ENCODE measurements around the gene GNA12. TPM values are rescaled to one million over a fixed set of nuclear protein-coding genes. Genes with fewer than 3 reads are reported as not detected.
A peak's percentile ranks its signal among the peaks of the same experiment; 100 is the strongest.

GNA12 gene, protein sequence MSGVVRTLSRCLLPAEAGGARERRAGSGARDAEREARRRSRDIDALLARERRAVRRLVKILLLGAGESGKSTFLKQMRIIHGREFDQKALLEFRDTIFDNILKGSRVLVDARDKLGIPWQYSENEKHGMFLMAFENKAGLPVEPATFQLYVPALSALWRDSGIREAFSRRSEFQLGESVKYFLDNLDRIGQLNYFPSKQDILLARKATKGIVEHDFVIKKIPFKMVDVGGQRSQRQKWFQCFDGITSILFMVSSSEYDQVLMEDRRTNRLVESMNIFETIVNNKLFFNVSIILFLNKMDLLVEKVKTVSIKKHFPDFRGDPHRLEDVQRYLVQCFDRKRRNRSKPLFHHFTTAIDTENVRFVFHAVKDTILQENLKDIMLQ
- polyA plus RNA-seq (2012; ENCODE audit: low read depth, missing spikeins): 17.9 TPM

DNA sequence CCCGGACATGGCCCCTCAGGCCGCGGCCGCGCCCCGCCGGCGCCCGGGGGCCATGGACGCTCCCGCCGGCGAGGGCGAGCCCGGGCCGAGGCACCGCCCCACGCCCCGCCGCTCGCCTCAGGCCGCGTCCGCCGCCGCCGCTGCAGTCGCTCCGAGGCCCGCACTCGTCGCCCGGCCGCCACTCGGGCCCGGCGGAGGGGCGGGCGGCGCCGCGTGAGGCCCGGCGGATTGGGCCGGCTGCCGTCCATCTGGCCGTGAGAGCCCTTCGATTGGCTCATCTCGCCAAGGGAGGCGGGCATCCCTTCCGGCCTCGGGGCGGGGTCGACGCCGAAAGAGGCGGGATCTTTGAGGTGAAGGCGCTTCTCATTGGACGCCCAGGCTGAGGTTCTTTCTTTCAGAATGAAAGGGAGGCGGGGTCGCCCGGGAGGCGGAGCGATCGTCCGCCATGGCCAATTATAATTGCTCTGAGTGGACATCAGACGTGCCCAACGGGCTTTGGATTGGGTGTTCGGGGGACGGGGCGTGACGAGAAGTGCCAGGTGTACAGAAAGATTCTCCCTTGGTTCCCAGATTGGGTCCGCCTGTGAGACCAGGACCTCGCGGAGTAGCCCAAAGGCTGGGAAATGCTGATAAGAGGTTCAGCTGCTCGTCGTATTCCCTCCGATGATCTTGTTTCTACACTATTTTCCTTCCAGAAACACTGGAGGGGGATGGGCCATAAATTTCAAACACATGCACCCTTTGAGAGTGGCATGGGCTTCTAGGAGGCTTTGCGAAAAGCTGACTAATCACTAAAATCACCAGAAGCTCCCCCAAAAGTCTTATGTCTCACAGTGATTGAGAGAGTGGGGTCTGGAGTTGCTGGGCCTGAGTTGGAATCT is at the start of gene GNA12:
Gene GNA12 (minus strand): TSS at position 156 of the 881 bp plus-strand sequence. CDS start 147 bp downstream, at position 9.
- DNase-seq (ENCODE audit: insufficient read length, low spot score) (peak; percentile 98), FAIRE-seq (peak; percentile 95)
- TF ChIP-seq PAX5 (IDR thresholded peaks at IDR 0.05; ENCODE audit: insufficient read depth, low read length, severe bottlenecking): no peak
- TF ChIP-seq POLR2A (IDR thresholded peaks at IDR 0.05; ENCODE audit: low read depth, low read length): no peak
- TF ChIP-seq POLR2AphosphoS5 (IDR thresholded peaks at IDR 0.05; ENCODE audit: low read depth, low read length): no peak
- no peak for TF ChIP-seq TAF1 (IDR thresholded peaks at IDR 0.05; ENCODE audit: low read depth, low read length)
- TF ChIP-seq SPI1 (IDR thresholded peaks at IDR 0.05; ENCODE audit: low read depth, low read length): no peak
- no peak for TF ChIP-seq POU2F2 (IDR thresholded peaks at IDR 0.05; ENCODE audit: low read depth, low read length)

- DNase-seq (ENCODE audit: insufficient read length, low spot score): no peak
- no peak for TF ChIP-seq POLR2A (IDR thresholded peaks at IDR 0.05; ENCODE audit: low read depth, low read length)
- no peak for TF ChIP-seq TAF1 (IDR thresholded peaks at IDR 0.05; ENCODE audit: low read depth, low read length)
- TF ChIP-seq SPI1 (IDR thresholded peaks at IDR 0.05; ENCODE audit: low read depth, low read length): no peak
- TF ChIP-seq POLR2AphosphoS5 (IDR thresholded peaks at IDR 0.05; ENCODE audit: low read depth, low read length): no peak
- TF ChIP-seq POU2F2 (IDR thresholded peaks at IDR 0.05; ENCODE audit: low read depth, low read length): no peak
- no peak for TF ChIP-seq PAX5 (IDR thresholded peaks at IDR 0.05; ENCODE audit: insufficient read depth, low read length, severe bottlenecking)
- FAIRE-seq: peak; percentile 81
Observed at GRCh38 chr7:2893411-2893861, 49.3 kb upstream of the GNA12 start.

GRCh38 chr7:2892549-2892948 is 48.4 kb upstream of the GNA12 start:
- FAIRE-seq (peak; percentile 28), DNase-seq (ENCODE audit: insufficient read length, low spot score) (no peak)
- TF ChIP-seq POLR2A (IDR thresholded peaks at IDR 0.05; ENCODE audit: low read depth, low read length) (no peak), PAX5 (IDR thresholded peaks at IDR 0.05; ENCODE audit: insufficient read depth, low read length, severe bottlenecking) (no peak), TAF1 (IDR thresholded peaks at IDR 0.05; ENCODE audit: low read depth, low read length) (no peak), POU2F2 (IDR thresholded peaks at IDR 0.05; ENCODE audit: low read depth, low read length) (no peak), POLR2AphosphoS5 (IDR thresholded peaks at IDR 0.05; ENCODE audit: low read depth, low read length) (no peak), SPI1 (IDR thresholded peaks at IDR 0.05; ENCODE audit: low read depth, low read length) (no peak)

GRCh38 chr7:2887816-2888215 is 43.7 kb upstream of the GNA12 start:
- no peak for FAIRE-seq
- no peak for DNase-seq (ENCODE audit: insufficient read length, low spot score)
- TF ChIP-seq POLR2AphosphoS5 (IDR thresholded peaks at IDR 0.05; ENCODE audit: low read depth, low read length): no peak
- no peak for TF ChIP-seq TAF1 (IDR thresholded peaks at IDR 0.05; ENCODE audit: low read depth, low read length)
- no peak for TF ChIP-seq POU2F2 (IDR thresholded peaks at IDR 0.05; ENCODE audit: low read depth, low read length)
- TF ChIP-seq PAX5 (IDR thresholded peaks at IDR 0.05; ENCODE audit: insufficient read depth, low read length, severe bottlenecking): no peak
- no peak for TF ChIP-seq SPI1 (IDR thresholded peaks at IDR 0.05; ENCODE audit: low read depth, low read length)
- TF ChIP-seq POLR2A (IDR thresholded peaks at IDR 0.05; ENCODE audit: low read depth, low read length): no peak

- peak; percentile 94 for FAIRE-seq
- peak; percentile 68 for DNase-seq (ENCODE audit: insufficient read length, low spot score)
- TF ChIP-seq POU2F2 (IDR thresholded peaks at IDR 0.05; ENCODE audit: low read depth, low read length): no peak
- no peak for TF ChIP-seq POLR2AphosphoS5 (IDR thresholded peaks at IDR 0.05; ENCODE audit: low read depth, low read length)
- TF ChIP-seq PAX5 (IDR thresholded peaks at IDR 0.05; ENCODE audit: insufficient read depth, low read length, severe bottlenecking): no peak
- TF ChIP-seq TAF1 (IDR thresholded peaks at IDR 0.05; ENCODE audit: low read depth, low read length): no peak
Observed at GRCh38 chr7:2886900-2887299, 42.8 kb upstream of the GNA12 start.

DNA sequence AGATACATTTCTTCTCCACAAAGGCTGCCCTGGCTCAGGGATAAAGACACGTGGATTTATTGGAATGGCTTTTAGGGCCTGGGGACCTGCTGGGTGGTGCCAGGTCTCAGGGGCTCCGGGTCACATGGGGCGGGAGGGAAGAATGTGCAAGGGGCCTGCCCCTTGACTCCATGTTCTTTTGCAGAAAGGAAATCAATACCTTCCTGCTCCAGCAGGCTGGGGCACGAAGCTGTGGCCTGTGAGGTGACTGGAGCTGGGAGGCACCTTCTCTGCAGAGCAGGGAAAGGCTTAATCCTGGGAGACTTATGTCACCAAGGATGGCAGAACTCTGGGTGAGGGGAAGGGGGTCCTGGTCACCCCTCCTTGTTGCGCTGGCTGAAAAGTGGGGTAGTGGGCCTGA is 42.3 kb upstream of the GNA12 start:
- DNase-seq (ENCODE audit: insufficient read length, low spot score) (no peak), FAIRE-seq (no peak)
- TF ChIP-seq TAF1 (IDR thresholded peaks at IDR 0.05; ENCODE audit: low read depth, low read length) (no peak), POLR2AphosphoS5 (IDR thresholded peaks at IDR 0.05; ENCODE audit: low read depth, low read length) (no peak), POLR2A (IDR thresholded peaks at IDR 0.05; ENCODE audit: low read depth, low read length) (no peak), POU2F2 (IDR thresholded peaks at IDR 0.05; ENCODE audit: low read depth, low read length) (no peak), SPI1 (IDR thresholded peaks at IDR 0.05; ENCODE audit: low read depth, low read length) (no peak), PAX5 (IDR thresholded peaks at IDR 0.05; ENCODE audit: insufficient read depth, low read length, severe bottlenecking) (no peak)

GRCh38 chr7:2884161-2884560 is 40.1 kb upstream of the GNA12 start:
- DNase-seq (ENCODE audit: insufficient read length, low spot score): no peak
- TF ChIP-seq SPI1 (IDR thresholded peaks at IDR 0.05; ENCODE audit: low read depth, low read length): no peak
- TF ChIP-seq TAF1 (IDR thresholded peaks at IDR 0.05; ENCODE audit: low read depth, low read length): no peak
- no peak for TF ChIP-seq POLR2AphosphoS5 (IDR thresholded peaks at IDR 0.05; ENCODE audit: low read depth, low read length)
- TF ChIP-seq PAX5 (IDR thresholded peaks at IDR 0.05; ENCODE audit: insufficient read depth, low read length, severe bottlenecking): no peak
- no peak for TF ChIP-seq POU2F2 (IDR thresholded peaks at IDR 0.05; ENCODE audit: low read depth, low read length)
- no peak for TF ChIP-seq POLR2A (IDR thresholded peaks at IDR 0.05; ENCODE audit: low read depth, low read length)
- no peak for FAIRE-seq

DNA sequence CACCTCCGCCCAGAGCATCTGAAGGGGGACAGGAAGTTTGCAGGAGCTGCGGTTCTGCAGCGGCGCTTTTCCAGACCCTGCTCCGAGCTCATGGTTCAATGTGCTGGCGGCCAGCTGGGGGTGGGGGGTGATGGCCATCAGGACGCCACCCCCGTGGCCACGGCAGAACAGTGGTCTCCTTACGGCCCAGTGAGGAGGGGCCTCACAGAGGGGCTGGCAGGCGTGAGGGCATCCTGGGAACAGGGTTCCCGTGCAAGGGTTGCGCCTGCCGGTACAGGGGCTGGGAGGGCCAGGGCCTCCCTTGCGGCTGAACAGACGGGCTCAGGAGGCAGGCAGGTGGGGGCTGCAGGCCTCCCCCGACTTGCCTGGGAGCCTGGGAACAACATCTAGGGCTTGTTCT is 39.0 kb upstream of the GNA12 start:
- DNase-seq (ENCODE audit: insufficient read length, low spot score) (no peak), FAIRE-seq (no peak)
- no peak for TF ChIP-seq POLR2AphosphoS5 (IDR thresholded peaks at IDR 0.05; ENCODE audit: low read depth, low read length)
- TF ChIP-seq PAX5 (IDR thresholded peaks at IDR 0.05; ENCODE audit: insufficient read depth, low read length, severe bottlenecking): no peak
- TF ChIP-seq POLR2A (IDR thresholded peaks at IDR 0.05; ENCODE audit: low read depth, low read length): no peak
- TF ChIP-seq SPI1 (IDR thresholded peaks at IDR 0.05; ENCODE audit: low read depth, low read length): no peak
- TF ChIP-seq POU2F2 (IDR thresholded peaks at IDR 0.05; ENCODE audit: low read depth, low read length): no peak
- TF ChIP-seq TAF1 (IDR thresholded peaks at IDR 0.05; ENCODE audit: low read depth, low read length): no peak

DNA sequence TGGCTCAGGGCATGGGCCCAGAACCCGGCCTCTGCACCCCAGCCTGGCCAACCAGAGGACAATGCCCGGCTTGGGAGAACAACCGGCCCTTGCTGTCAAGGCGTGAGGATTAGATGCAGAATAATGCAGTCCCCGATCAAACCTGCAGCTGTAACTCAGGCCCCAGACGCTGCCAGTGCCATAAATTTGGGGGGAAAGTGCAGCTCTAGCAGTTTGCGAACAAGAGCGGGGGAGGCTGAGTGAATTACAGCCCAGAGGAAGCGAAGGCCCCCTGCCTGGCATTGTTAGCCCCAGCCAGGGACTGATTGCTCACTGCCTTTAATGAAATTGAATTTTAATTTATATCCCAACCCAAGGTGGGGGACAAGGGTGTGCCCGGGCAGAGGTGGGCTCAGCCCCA is 38.0 kb upstream of the GNA12 start:
- TF ChIP-seq POU2F2 (IDR thresholded peaks at IDR 0.05; ENCODE audit: low read depth, low read length): no peak
- TF ChIP-seq SPI1 (IDR thresholded peaks at IDR 0.05; ENCODE audit: low read depth, low read length): no peak
- TF ChIP-seq PAX5 (IDR thresholded peaks at IDR 0.05; ENCODE audit: insufficient read depth, low read length, severe bottlenecking): no peak
- no peak for TF ChIP-seq POLR2AphosphoS5 (IDR thresholded peaks at IDR 0.05; ENCODE audit: low read depth, low read length)
- TF ChIP-seq POLR2A (IDR thresholded peaks at IDR 0.05; ENCODE audit: low read depth, low read length): no peak
- TF ChIP-seq TAF1 (IDR thresholded peaks at IDR 0.05; ENCODE audit: low read depth, low read length): no peak
- no peak for DNase-seq (ENCODE audit: insufficient read length, low spot score)
- FAIRE-seq: no peak

Data from GM12891 (cell line).